Neural progenitor cell (in vitro differentiated cells): ENCODE data around the gene SLC37A1. TPM values are rescaled to one million over a fixed set of nuclear protein-coding genes. Genes with fewer than 3 reads are reported as not detected.

Experiments
- DNase-seq: peaks from one replicate; pipeline ENCODE4 v3.0.0-alpha.2; 2016; ENCODE audit warnings: low spot score
- H2AFZ ChIP-seq: fragments of 200-600 bp; sonication (generic); replicated peaks from 2 replicates; pipeline ENCODE4 v1.6.1; 2016; ENCODE audit warnings: antibody characterized with exemption
- H3F3A ChIP-seq: fragments of 200-600 bp; sonication (generic); 2 replicates; pipeline ENCODE4 v1.6.1; 2016; ENCODE audit warnings: antibody characterized with exemption, low read depth
- H3K27ac ChIP-seq: fragments of 200-600 bp; sonication (generic); 2 replicates; pipeline ENCODE4 v1.5.1; 2016; ENCODE audit warnings: mild to moderate bottlenecking
- H3K27me3 ChIP-seq: fragments of 200-600 bp; sonication (generic); 2 replicates; pipeline ENCODE4 v1.6.1; 2016; ENCODE audit warnings: mild to moderate bottlenecking, moderate library complexity
- H3K36me3 ChIP-seq: fragments of 200-600 bp; sonication (generic); 2 replicates; pipeline ENCODE4 v1.5.1; 2016
- H3K4me1 ChIP-seq: fragments of 200-600 bp; sonication (generic); 2 replicates; pipeline ENCODE4 v1.6.1; 2016; ENCODE audit warnings: mixed run types
- H3K4me2 ChIP-seq: fragments of 200-600 bp; sonication (generic); 2 replicates; pipeline ENCODE4 v1.6.1; 2016
- H3K4me3 ChIP-seq: fragments of 200-600 bp; sonication (generic); 2 replicates; pipeline ENCODE4 v1.5.1; 2016
- H3K79me2 ChIP-seq: fragments of 200-600 bp; sonication (generic); 2 replicates; pipeline ENCODE4 v1.6.1; 2016; ENCODE audit warnings: low read depth
- H3K9ac ChIP-seq: fragments of 200-600 bp; sonication (generic); 2 replicates; pipeline ENCODE4 v1.6.1; 2016
- H3K9me3 ChIP-seq: fragments of 200-600 bp; sonication (generic); 2 replicates; pipeline ENCODE4 v1.5.1; 2016; ENCODE audit warnings: low read depth
- H4K20me1 ChIP-seq: fragments of 200-600 bp; sonication (generic); 2 replicates; pipeline ENCODE4 v1.6.1; 2016; ENCODE audit warnings: low read depth
- H3K27ac Mint-ChIP-seq: 3 replicates; pipeline ENCODE4 v1.8.0; 2021; ENCODE audit warnings: mixed read lengths
- H3K27me3 Mint-ChIP-seq: 2 replicates; pipeline ENCODE4 v1.8.0; 2022; ENCODE audit warnings: low read depth, mild to moderate bottlenecking, inconsistent platforms, moderate library complexity, mixed read lengths; ENCODE audit not compliant: insufficient read depth
- H3K36me3 Mint-ChIP-seq: 3 replicates; pipeline ENCODE4 v1.8.0; 2021; ENCODE audit warnings: mixed read lengths
- H3K4me1 Mint-ChIP-seq: 3 replicates; pipeline ENCODE4 v1.8.0; 2021; ENCODE audit warnings: mixed read lengths
- H3K4me3 Mint-ChIP-seq: 3 replicates; pipeline ENCODE4 v1.8.0; 2021; ENCODE audit warnings: mild to moderate bottlenecking, moderate library complexity, mixed read lengths
- H3K9me3 Mint-ChIP-seq: 3 replicates; pipeline ENCODE4 v1.8.0; 2020; ENCODE audit warnings: mixed read lengths
- EZH2 ChIP-seq: fragments of 200-600 bp; sonication (generic); IDR thresholded peaks from 2 replicates; pipeline ENCODE4 v1.6.1; 2017; ENCODE audit warnings: antibody characterized with exemption, mild to moderate bottlenecking, moderate library complexity
- EZH2phosphoT487 ChIP-seq: fragments of 200-600 bp; sonication (generic); IDR thresholded peaks from 2 replicates; pipeline ENCODE4 v1.6.1; 2017; ENCODE audit warnings: antibody characterized with exemption
- total RNA-seq: library from RNA; depleted of rRNA; stranded (reverse); fragments of >200 nt; gene quantifications from 2 replicates; pipeline ENCODE4 v1.2.3, GENCODE V29; 2015; ENCODE audit warnings: low replicate concordance
- TF ChIP-seq, protein P1 (sequence below): fragments of 200-600 bp; sonication (generic); IDR thresholded peaks from 2 replicates; pipeline ENCODE4 v1.5.1; 2017; ENCODE audit warnings: antibody characterized with exemption, mild to moderate bottlenecking

SLC37A1 gene
- total RNA-seq, 1 donor from 2014 or later: 1.2 TPM

DNA sequence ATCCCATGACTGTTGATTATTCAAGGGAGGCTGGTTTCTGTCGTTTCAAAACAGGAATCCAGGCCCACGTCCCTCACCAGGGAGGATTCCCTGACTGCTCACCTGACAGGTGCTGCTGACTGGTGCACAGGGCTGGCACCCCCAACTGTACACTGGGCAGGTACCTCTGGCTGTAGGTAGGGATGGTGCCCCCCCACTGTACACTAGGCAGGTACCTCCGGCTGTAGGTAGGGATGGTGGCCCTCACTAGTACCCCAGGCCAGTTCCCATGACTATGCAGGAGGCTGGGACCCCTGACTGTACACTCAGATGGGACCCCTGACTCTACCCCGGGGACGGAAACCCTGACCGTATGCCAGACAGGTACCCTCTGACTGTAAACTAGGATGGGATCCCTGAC lies 106.2 kb downstream of the SLC37A1 start:
- Histone ChIP-seq H4K20me1 (no peaks in the 10 kb centered on the region), H3K79me2 (no peaks in the 10 kb centered on the region), H3K36me3 (no peaks in the 10 kb centered on the region), H3F3A (peaks cover 3% of the 10 kb centered on the region), H3K4me3 (no peak overlapping the region), H3K4me1 (peaks cover 19% of the 10 kb centered on the region), H2AFZ (no peak overlapping the region), H3K9me3 (no peaks in the 10 kb centered on the region), H3K9ac (no peak overlapping the region), H3K27ac (no peak overlapping the region), H3K4me2 (no peak overlapping the region), H3K27me3 (no peaks in the 10 kb centered on the region)
- Mint-ChIP-seq H3K36me3 (no peaks in the 10 kb centered on the region), H3K4me3 (no peak overlapping the region), H3K27me3 (peaks cover 13% of the 10 kb centered on the region), H3K9me3 (peaks cover 4% of the 10 kb centered on the region), H3K27ac (no peak overlapping the region), H3K4me1 (peaks cover 40% of the 10 kb centered on the region)
- TF ChIP-seq EZH2: no peak
- no peak for TF ChIP-seq EZH2phosphoT487
- TF ChIP-seq, protein P1, sequence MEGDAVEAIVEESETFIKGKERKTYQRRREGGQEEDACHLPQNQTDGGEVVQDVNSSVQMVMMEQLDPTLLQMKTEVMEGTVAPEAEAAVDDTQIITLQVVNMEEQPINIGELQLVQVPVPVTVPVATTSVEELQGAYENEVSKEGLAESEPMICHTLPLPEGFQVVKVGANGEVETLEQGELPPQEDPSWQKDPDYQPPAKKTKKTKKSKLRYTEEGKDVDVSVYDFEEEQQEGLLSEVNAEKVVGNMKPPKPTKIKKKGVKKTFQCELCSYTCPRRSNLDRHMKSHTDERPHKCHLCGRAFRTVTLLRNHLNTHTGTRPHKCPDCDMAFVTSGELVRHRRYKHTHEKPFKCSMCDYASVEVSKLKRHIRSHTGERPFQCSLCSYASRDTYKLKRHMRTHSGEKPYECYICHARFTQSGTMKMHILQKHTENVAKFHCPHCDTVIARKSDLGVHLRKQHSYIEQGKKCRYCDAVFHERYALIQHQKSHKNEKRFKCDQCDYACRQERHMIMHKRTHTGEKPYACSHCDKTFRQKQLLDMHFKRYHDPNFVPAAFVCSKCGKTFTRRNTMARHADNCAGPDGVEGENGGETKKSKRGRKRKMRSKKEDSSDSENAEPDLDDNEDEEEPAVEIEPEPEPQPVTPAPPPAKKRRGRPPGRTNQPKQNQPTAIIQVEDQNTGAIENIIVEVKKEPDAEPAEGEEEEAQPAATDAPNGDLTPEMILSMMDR: no peak
- no peak for DNase-seq

- no peak for TF ChIP-seq EZH2phosphoT487
- TF ChIP-seq, protein P1: no peak
- no peak for TF ChIP-seq EZH2
- Histone ChIP-seq H3K4me3 (no peak overlapping the region), H2AFZ (peak overlapping the region; percentile 26), H3K9me3 (no peaks in the 10 kb centered on the region), H4K20me1 (no peaks in the 10 kb centered on the region), H3K9ac (no peak overlapping the region), H3K27ac (no peak overlapping the region), H3F3A (no peaks in the 10 kb centered on the region), H3K36me3 (no peaks in the 10 kb centered on the region), H3K4me2 (no peak overlapping the region), H3K27me3 (no peaks in the 10 kb centered on the region), H3K4me1 (peaks cover 18% of the 10 kb centered on the region), H3K79me2 (no peaks in the 10 kb centered on the region)
- Mint-ChIP-seq H3K36me3 (no peaks in the 10 kb centered on the region), H3K4me1 (peaks cover 45% of the 10 kb centered on the region), H3K4me3 (peak overlapping the region; percentile 9), H3K9me3 (peaks cover 4% of the 10 kb centered on the region), H3K27me3 (peaks cover 13% of the 10 kb centered on the region), H3K27ac (peak overlapping the region; percentile 68)
- DNase-seq: peak; percentile 31
These were observed 107.6 kb downstream of the SLC37A1 start for GRCh38 chr21:42621166-42621818.

DNA sequence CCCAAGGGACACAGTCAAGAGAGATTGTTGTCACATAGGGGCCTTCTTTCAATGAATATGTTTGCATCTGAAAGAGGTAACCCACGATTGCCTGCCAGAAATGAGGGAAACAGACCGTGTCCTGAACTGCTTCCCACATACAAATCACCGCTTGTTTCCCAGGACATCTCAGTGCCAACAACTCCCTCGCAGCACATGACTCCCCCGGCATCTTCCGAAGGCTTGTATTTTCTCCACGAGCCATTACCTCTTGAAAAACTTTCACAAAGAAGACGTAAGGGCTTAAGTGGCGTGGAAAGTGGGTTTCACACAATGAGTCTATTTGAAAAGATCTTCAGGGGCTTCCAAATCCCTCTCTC lies 108.1 kb downstream of the SLC37A1 start:
- TF ChIP-seq, protein P1: no peak
- TF ChIP-seq EZH2phosphoT487: no peak
- no peak for TF ChIP-seq EZH2
- H3K79me2 ChIP-seq: no peaks in the 10 kb centered on the region
- no peak overlapping the region for H3K4me3 ChIP-seq
- H3K9ac ChIP-seq: no peak overlapping the region
- no peaks in the 10 kb centered on the region for H3K36me3 Mint-ChIP-seq
- DNase-seq: no peak
- no peaks in the 10 kb centered on the region for H3K9me3 ChIP-seq
- peaks cover 14% of the 10 kb centered on the region for H3K27me3 Mint-ChIP-seq
- H3K27ac ChIP-seq: no peak overlapping the region
- no peak overlapping the region for H3K4me3 Mint-ChIP-seq
- H2AFZ ChIP-seq: no peak overlapping the region
- H3K4me2 ChIP-seq: no peak overlapping the region
- peaks cover 15% of the 10 kb centered on the region for H3K4me1 ChIP-seq
- H3K27ac Mint-ChIP-seq: peak overlapping the region; percentile 53
- no peaks in the 10 kb centered on the region for H3F3A ChIP-seq
- peaks cover 47% of the 10 kb centered on the region for H3K4me1 Mint-ChIP-seq
- H3K36me3 ChIP-seq: no peaks in the 10 kb centered on the region
- H4K20me1 ChIP-seq: no peaks in the 10 kb centered on the region
- H3K27me3 ChIP-seq: no peaks in the 10 kb centered on the region
- H3K9me3 Mint-ChIP-seq: peaks cover 4% of the 10 kb centered on the region
